ENCODE data around the gene MEGF6. TPM values are rescaled to one million over a fixed set of nuclear protein-coding genes. Genes with fewer than 3 reads are reported as not detected.

Gene MEGF6
- total and polyA plus RNA-seq, 2 of the 8 experiments (the other 6 are each of a cell fraction or from before 2014, with no cell fraction given): 4.1 to 14.8 TPM

DNA sequence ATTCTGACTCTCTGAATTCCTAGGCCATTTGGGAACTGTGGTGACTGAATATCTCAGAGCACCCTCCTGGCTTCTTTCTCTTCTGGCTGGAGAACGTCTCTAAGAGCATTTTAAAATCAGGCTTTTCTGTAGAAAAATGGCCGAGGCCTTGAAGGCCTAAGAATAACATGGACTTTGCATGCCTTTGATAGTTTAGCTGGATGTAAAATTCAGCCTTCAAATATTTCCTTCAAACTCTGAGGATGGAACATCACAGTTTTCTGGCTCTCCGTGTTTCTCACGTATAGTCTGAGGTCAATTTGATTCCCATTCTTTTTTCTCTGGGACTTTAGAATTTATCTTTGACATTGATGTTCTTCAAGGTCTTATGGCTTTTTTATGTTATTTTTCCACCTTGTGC, 122.9 kb downstream of the MEGF6 start:
- 93% methylated on average over 4 of the region's 4 CpGs; no CpG with 5 or more reads in 1 of the 2 experiments for WGBS, 2 experiments (ENCODE audit: extremely low coverage in 1 of 2, insufficient coverage in 1 of 2, insufficient read length in 1 of 2, insufficient replicate concordance in 2 of 2, low coverage in 1 of 2, low lambda C conversion rate in 2 of 2, missing lambda C conversion rate in 1 of 2)
- Histone ChIP-seq H3K56ac (replicated peaks; ENCODE audit: insufficient read length, low read depth, low read length) (no peak overlapping the region), H3K9ac (replicated peaks in 1 of 4; ENCODE audit: extremely low read depth in 1 of 4, low read depth in 3 of 4, low read length in 3 of 4) (no peak overlapping the region), H3K14ac (ENCODE audit: insufficient read length) (no peak overlapping the region), H3K27me3 (replicated peaks in 1 of 4; ENCODE audit: control insufficient read depth in 3 of 4, extremely low read depth in 1 of 4, insufficient read depth in 3 of 4, low read length in 3 of 4) (no peaks in the 10 kb centered on the region), H4K5ac (ENCODE audit: insufficient read length, low read depth, low read length) (no peak overlapping the region), H3K4me3 (ENCODE audit: extremely low read depth in 1 of 4, insufficient read depth in 2 of 4, low read depth in 3 of 4, low read length in 4 of 4) (no peak overlapping the region), H3K27ac (ENCODE audit: low read depth, low read length) (no peak overlapping the region), H3K18ac (ENCODE audit: extremely low read depth, low read length) (no peak overlapping the region), H2BK5ac (ENCODE audit: low read depth, low read length) (no peak overlapping the region), H2BK120ac (replicated peaks; ENCODE audit: low read depth, low read length) (no peak overlapping the region), H3K79me2 (ENCODE audit: control insufficient read depth in 1 of 2, insufficient read depth in 2 of 2, low read length in 2 of 2) (no peaks in the 10 kb centered on the region), H3K23me2 (ENCODE audit: low read depth, low read length) (no peaks in the 10 kb centered on the region), H2BK12ac (ENCODE audit: low read depth, low read length) (no peak overlapping the region), H2AK5ac (ENCODE audit: low read depth, low read length) (no peak overlapping the region), H3K4me2 (ENCODE audit: insufficient read depth in 1 of 2, low read depth in 2 of 2, low read length in 2 of 2) (no peak overlapping the region), H2BK15ac (ENCODE audit: low read length) (no peak overlapping the region), H3K79me1 (ENCODE audit: low read depth, low read length) (no peaks in the 10 kb centered on the region), H3K23ac (ENCODE audit: insufficient read length) (no peak overlapping the region), H4K8ac (ENCODE audit: extremely low read depth, insufficient read depth, low read length) (no peak overlapping the region), H3K9me3 (ENCODE audit: insufficient read depth in 2 of 2, low read depth in 1 of 2, low read length in 1 of 2) (peaks cover 8 to 26% of the 10 kb centered on the region in 2 experiments; a peak in 2 of 4 replicates), H3K36me3 (ENCODE audit: control insufficient read depth in 2 of 4, insufficient read depth in 4 of 4, low read length in 3 of 4) (no peaks in the 10 kb centered on the region; a peak in 1 of 8 replicates), H3K4ac (replicated peaks; ENCODE audit: insufficient read length, low read depth, low read length) (no peak overlapping the region), H2AFZ (ENCODE audit: low read length) (no peak overlapping the region), H2BK20ac (ENCODE audit: low read length) (no peak overlapping the region), H3K4me1 (replicated peaks in 1 of 4; ENCODE audit: control insufficient read depth in 3 of 4, insufficient read depth in 4 of 4, low read length in 3 of 4) (no peaks in the 10 kb centered on the region; a peak in 1 of 7 replicates), H4K20me1 (replicated peaks in 1 of 2; ENCODE audit: control insufficient read depth in 1 of 2, insufficient read depth in 2 of 2, low read length in 2 of 2) (peaks cover 0 to 4% of the 10 kb centered on the region in 2 experiments), H4K91ac (replicated peaks; ENCODE audit: insufficient read length, low read length) (no peak overlapping the region)
- FAIRE-seq (peak; percentile 42), DNase-seq (ENCODE audit: low read depth in 1 of 2, low spot score in 2 of 2) (no peak)
- CTCF ChIA-PET (ENCODE audit: partially characterized antibody): interaction anchor here (0.7 to 5.3 kb wide), 12 partner anchors 9 to 236 kb away, joined by 3 to 59 read pairs (median 4); no protein-coding TSS in a partner anchor
- TF ChIP-seq HDAC6 (IDR thresholded peaks at IDR 0.05; ENCODE audit: low read depth, low read length): no peak
- TF ChIP-seq EP300 (IDR thresholded peaks at IDR 0.05; ENCODE audit: borderline replicate concordance in 1 of 2, low read depth in 2 of 2, low read length in 2 of 2): no peak
- TF ChIP-seq PHF8 (conservative IDR thresholded peaks at IDR 0.05; ENCODE audit: low read depth, low read length): no peak
- no peak for TF ChIP-seq MAFK (IDR thresholded peaks at IDR 0.05; ENCODE audit: low read depth, low read length)
- TF ChIP-seq TAF7 (optimal IDR thresholded peaks at IDR 0.05; ENCODE audit: borderline replicate concordance, low read depth, low read length): no peak
- no peak for TF ChIP-seq CHD1 (IDR thresholded peaks at IDR 0.05; ENCODE audit: low read depth, low read length)
- no peak for TF ChIP-seq NANOG (IDR thresholded peaks at IDR 0.05; ENCODE audit: insufficient read depth, low read depth, low read length, poor library complexity, severe bottlenecking)
- TF ChIP-seq CHD2 (IDR thresholded peaks at IDR 0.05; ENCODE audit: low read length): no peak
- TF ChIP-seq SIRT6 (IDR thresholded peaks at IDR 0.05; ENCODE audit: low read length): no peak
- no peak for TF ChIP-seq GTF2F1 (IDR thresholded peaks at IDR 0.05; ENCODE audit: borderline replicate concordance, low read depth, low read length)
- TF ChIP-seq, protein P1, sequence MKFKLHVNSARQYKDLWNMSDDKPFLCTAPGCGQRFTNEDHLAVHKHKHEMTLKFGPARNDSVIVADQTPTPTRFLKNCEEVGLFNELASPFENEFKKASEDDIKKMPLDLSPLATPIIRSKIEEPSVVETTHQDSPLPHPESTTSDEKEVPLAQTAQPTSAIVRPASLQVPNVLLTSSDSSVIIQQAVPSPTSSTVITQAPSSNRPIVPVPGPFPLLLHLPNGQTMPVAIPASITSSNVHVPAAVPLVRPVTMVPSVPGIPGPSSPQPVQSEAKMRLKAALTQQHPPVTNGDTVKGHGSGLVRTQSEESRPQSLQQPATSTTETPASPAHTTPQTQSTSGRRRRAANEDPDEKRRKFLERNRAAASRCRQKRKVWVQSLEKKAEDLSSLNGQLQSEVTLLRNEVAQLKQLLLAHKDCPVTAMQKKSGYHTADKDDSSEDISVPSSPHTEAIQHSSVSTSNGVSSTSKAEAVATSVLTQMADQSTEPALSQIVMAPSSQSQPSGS (IDR thresholded peaks at IDR 0.05; ENCODE audit: low read length): no peak
- POLR2A ChIA-PET (ENCODE audit: partially characterized antibody): interaction anchor here (0.7 kb wide), 1 partner anchor 96 kb away, joined by 4 read pairs; no protein-coding TSS in a partner anchor

Measured in H1 (cell line).